GM21381 (cell line): ENCODE results near the gene GPR82.
"Not testable (repeated sequence)": the region's sequence is repeated elsewhere in the genome, so short reads cannot be mapped to it uniquely, and the experiment has no call there.

Experiments used
- ATAC-seq: cut with Tn5 transposase; IDR thresholded peaks from one replicate; pipeline ENCODE4 v1.9.1; 2021; ENCODE audit warnings: mild to moderate bottlenecking, moderate library complexity; ENCODE audit not compliant: unreplicated experiment

Gene GPR82, protein sequence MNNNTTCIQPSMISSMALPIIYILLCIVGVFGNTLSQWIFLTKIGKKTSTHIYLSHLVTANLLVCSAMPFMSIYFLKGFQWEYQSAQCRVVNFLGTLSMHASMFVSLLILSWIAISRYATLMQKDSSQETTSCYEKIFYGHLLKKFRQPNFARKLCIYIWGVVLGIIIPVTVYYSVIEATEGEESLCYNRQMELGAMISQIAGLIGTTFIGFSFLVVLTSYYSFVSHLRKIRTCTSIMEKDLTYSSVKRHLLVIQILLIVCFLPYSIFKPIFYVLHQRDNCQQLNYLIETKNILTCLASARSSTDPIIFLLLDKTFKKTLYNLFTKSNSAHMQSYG

DNA sequence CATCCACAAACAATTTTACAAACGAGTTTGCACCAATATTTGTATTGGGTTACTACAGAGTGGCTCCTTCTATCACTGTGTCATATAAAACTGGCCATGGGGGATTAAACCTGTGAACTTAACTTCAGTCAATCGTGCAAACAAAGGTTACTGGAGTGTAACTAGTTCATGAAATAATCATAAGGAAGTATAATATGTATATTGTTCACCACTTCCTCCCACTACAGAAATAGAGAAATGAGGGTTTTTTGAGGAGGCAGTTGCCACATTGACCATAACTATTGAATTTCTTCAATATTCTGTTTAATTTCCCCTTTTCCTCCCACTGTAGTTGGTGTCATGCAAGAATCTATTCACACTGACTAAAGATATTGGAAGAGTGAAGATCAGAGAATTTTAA is at the start of gene GPR82:
TSS of gene GPR82 (plus strand) at position 356 of the 400 bp plus-strand sequence. CDS start 2,846 bp downstream, outside the sequence.
- ATAC-seq = no peak

DNA sequence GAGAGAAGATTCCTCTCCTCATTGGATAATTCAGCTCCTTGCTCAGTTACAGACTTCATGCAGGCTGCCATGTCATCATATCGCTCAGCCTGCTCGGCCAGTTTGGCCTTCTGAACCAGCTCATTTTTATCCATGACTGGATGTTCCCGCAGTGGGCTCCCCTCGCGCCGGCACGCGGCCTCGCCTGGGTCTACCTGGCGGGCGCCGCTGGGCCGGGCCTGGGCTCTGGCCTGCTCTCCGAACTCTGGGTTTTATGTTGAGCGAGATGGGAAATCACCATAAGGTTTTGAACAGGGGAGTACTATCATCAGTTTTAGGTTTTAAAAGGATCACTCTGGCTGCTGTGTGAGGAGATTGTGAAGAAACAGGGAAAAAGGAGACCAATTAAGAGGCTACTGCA is 47.6 kb upstream of the GPR82 start:
- not testable (repeated sequence) for ATAC-seq

DNA sequence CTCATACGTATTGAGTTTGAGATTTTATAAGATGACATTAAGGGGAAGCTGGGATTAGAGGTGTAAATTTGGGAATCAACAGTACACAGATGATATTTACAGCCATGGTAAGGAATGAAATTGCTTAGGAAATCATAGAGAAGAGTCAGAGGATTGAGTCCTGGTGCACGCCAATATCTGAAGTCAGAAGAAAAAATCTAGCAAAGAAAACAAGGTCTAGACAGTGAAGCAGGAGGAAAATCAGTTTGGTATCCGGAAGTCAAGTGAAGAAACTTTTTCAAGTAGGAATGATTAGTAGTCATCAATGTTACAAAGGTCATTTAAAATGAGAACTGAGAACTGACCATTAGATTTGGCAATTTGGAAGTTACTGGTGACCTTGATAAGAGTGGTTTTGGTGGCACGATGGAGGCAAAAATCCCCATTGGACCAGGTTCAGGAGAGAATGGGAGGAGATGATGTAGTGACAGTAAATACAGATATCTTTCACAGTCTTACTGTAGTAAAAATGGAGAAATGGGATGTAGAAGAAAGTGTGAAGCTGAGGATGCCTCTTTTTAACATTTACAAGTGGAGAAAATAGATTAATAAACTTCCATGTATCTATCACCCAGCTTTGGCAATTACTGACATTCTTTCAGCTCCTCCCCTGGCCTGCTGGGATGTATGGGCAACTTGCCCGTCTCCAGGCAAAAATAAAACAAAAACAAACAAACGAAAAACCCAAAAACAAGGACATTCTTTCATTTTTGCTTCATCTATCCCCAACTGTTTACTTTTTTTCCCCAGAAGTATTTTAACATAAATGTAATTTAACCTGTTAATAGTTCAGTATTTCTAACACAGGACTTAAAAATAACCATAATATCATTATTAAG is 46.6 kb upstream of the GPR82 start:
- ATAC-seq = no peak

DNA sequence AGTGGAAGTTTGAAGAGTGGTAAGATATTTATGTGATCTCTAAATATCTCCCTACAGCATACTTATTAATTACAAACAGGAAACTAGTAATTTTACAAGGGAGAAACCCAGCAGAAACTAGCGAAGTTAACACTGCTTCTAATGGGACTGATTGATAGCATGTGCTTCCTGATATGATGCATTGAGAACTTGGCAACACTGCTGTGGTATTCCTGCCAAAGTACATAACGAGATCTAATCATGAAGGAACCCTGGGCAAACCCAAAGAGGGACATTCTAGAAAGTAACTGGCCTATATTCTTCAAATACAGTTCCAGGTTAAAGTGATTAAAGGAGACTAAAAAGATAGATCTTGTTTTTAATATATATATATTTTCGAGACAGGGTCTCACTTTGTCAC is 39.8 kb upstream of the GPR82 start:
- no peak for ATAC-seq

DNA sequence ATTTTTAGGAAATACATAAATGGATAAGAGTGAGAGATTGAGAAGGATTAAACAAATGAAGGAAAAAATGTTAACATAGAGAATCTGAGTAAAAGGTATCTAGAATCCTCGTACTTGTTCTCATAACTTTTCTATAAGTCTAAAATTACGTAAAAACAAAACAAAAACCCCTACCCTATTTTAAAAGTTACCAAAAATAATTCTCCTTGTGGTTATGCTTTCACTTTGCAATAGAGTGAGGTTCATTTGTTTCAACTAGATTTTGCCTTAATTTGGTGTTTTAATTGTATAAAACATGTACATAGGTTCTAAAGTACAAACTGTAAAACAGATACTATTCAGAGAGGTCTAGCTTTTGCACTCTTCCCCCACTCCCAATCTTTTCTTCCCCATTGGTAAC is 39.0 kb upstream of the GPR82 start:
- ATAC-seq = no peak

DNA sequence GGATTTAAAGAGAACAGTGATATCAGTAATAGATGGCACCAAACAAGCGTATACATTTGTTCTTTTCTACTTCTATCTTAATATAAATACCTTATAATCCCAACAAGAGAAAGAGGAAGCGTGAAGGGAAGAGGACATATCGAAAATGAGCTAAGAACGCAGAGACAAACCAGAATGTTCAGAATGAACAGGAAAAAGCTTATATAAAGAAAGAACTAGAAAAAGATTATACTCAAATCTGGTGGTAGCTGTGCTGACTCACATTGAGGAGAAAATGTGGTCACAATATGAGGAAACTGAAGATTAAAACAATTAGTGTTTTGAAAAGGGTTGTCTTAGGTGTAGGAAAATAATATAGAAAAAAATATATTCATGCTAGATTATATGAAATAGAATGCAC is 37.2 kb upstream of the GPR82 start:
- no peak for ATAC-seq

DNA sequence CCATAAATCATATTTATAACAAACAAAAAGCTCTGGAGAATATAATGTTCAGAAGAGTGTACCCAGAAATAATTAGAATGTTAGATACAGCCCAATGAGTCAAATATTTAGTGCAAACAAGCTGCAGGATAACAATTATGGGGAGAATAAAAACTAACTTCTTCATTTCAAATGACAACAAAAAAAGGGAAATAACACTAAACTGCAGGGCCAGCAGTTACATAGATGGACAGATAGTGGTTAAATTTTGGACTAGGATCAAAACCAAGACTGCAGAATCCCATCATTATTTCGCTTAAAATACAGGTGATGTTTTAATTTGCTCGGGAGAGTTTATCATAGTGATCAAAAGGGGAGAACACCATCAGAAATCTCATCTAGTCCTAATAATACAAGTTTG is 35.8 kb upstream of the GPR82 start:
- no peak for ATAC-seq

DNA sequence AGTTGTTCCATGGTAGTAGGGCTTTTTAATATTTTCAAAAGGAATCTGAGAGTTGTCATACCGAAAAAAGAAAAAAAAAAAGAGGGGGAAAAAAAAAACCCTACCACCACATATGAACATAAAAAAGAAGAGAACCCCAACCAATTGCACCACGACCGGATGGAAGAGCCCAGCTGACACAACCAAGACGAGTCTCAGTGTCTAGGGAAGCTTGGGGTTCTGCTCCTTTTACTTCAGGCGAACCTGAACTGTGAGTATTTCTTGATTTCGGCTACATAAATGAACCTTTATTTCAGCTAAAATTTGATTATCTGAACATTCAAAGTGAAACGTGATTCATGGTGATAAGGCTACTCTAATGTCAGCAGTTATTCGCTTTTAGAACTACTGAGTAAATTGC is 35.1 kb upstream of the GPR82 start, which contains the start of gene GPR34:
TSS of gene GPR34 (plus strand) at position 139 of the 400 bp plus-strand sequence. CDS start 6,661 bp downstream, outside the sequence.
- ATAC-seq = no peak

DNA sequence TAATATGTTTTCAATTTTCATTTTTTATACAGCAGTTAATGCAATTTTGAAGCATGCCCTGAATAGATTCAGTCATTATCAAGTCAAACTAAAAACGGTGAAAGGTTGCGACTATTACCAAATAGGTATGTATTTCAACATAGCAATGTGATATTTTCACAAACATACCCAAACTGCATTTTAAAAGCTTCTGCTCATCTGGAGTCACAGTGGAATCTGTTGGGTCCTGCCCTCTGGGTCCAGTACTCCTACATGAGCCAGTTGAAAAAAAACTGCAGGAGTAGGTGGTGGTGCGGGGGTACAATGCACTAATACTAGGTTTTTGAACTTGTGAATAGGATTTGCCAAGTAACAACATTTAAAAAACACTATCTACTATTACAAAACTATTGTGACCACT is 34.3 kb upstream of the GPR82 start:
- ATAC-seq = no peak

DNA sequence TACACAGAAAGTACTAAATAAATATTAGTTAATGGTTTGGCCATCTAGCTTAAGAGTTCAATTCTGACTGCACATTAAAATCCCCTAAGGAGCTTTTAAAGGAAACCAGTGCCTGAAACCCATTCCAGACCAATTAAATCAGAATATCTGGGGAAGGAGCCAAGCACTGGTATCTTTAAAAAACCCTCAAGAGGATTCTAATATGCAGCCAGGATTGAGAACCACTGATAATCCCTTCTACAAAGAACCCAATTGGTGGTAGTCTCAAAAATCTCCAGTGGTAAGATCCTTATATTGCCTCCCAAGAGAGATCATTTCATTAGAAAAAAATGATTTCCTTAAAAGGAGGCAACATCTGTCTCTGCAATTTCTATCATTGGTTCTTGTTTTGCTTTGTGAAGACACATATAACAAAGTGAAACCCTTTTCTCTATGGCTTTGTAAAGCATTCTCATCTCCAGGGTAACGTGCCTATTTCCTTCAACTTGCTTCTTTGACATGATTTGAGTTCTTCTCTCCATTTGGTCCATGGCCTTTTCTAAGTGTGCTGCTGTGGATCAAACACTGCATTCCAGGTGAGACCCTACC is 31.7 kb upstream of the GPR82 start:
- ATAC-seq = no peak

DNA sequence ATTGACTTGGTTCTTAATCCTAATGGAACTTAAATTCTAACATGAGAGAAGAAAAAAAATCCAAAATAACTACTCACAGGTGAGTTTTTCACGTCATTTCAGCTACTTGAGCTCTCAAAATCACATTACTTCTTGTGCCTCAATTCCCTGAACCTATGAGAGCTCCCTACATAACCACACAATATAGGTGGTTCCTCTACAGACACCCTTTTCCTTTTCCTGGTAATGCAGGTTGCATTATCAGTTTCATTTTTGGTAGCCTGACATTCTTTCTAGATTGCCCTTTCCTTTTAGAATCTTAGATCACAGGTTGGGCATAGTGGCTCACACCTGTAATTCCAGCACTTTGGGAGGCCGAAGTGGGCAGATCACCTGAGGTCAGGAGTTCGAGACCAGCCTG is 31.0 kb upstream of the GPR82 start:
- ATAC-seq = no peak

DNA sequence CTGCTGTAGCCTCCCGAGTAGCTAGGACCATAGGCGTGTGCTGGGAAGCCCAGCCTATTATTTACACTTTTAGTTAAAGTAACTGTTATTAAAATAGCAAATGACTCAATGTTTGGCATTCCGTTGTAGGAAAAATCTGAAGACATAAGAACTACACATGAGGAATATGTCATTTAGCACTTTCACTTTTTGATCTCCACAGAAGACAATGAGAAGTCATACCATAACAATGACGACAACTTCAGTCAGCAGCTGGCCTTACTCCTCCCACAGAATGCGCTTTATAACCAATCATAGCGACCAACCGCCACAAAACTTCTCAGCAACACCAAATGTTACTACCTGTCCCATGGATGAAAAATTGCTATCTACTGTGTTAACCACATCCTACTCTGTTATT is 28.6 kb upstream of the GPR82 start:
- ATAC-seq = no peak

DNA sequence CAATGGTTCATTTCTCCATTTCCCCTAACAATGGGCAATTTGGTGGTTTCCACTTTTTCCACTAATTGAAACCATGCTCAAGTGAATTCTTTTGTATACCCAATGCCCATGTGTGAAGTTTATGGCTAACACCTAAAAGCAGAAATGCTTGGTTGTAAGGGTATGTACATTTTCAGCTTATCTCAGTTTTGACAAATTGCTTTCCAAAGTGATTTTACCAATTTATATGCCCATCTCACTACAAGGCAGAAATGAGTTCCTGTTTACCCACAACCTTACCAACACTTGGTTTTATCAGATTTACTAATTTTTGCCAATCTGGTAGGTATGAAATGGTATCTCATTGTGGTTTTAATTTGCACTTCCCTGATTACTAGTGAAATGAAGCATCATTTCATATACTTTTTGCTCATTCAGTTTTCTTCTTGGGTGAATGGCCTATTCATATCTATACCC is 20.4 kb upstream of the GPR82 start:
- ATAC-seq = no peak

DNA sequence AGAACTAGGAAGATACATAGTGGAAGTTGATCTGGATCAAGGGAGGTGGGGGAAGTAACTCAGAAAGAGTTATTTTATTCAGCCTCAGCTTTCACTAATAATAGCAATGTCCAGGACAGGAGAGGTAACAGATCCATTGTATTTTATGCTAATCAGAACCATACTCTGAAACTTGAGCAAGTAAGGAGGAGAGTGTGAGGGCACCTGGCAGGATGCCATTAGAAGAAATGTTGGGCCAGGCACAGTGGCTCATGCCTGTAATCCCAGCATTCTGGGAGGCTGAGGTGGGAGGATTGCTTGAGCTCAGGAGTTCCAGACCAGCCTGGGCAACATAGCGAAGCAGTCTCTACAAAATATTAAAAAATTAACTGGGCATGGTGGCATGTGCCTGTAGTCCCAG is 18.9 kb upstream of the GPR82 start:
- no peak for ATAC-seq

DNA sequence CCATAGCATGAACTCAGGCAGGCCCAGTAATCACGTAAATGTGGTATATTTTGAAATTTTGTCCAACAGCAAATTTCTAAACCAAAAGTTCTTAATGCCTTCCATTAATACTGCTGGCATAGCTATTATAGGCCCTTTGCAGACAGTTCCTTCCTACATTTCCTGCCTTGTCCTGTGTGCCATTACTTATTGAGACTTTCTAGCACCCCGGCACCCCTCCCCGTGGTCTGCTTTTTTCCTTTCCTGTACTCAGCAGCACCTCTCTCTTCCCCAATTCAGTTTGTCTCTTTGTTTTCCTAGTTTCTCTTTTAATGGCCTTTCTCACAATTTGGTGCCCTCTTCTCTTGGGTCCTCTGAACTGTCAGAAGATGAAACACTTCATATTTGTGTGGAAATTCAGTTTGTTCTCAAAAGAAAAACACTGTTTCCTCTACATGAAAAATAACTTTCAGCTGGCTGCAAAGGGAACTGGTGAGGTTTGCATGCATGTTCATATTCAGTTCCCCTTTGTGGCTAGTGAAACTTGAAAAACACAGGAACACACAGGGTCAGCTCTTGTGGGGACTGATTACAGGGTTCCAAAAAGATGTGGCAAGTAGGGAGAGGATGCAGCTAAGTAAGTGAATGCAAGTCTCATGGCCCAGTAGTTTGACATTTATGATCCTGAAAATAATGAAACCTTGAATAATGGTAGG is 18.2 kb upstream of the GPR82 start:
- peak; percentile 84 for ATAC-seq

DNA sequence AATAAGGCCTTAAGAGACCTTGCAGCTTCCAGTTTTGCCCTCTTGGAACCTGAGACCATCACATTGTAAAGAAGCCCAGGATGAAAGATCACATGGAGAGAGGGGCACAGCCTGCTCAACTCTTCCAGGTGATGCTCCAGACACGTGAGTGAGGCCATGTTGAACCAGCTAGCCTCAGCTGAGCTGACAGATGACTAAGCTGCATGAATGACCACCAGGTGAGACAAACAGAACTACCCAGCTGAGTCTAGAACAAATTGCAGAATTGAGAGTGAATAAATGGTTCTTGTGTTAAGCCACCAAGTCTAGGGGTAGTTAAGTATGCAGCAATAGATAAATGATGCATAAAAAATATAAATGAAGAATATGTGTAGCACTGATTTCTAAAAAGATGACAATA is 16.8 kb upstream of the GPR82 start:
- ATAC-seq = no peak

DNA sequence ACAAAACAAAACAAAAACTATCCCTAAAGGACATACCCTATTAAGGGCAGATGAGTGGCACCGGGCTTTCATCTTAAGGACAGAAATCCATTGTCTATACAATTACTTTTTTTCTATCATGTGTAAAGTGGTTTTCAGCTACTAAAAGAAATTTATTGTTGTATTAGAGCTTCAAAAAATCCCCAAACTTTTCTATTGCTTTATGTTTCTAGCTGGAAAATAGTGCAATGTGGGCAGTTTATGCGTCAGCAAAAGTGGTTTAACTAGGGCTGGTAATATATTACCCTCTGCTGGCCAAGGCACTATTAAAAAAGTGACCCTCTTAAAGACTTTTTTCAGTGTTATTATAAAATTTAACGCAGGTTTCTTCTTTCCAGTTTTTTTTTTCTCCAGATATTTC is 15.5 kb upstream of the GPR82 start:
- ATAC-seq = no peak

DNA sequence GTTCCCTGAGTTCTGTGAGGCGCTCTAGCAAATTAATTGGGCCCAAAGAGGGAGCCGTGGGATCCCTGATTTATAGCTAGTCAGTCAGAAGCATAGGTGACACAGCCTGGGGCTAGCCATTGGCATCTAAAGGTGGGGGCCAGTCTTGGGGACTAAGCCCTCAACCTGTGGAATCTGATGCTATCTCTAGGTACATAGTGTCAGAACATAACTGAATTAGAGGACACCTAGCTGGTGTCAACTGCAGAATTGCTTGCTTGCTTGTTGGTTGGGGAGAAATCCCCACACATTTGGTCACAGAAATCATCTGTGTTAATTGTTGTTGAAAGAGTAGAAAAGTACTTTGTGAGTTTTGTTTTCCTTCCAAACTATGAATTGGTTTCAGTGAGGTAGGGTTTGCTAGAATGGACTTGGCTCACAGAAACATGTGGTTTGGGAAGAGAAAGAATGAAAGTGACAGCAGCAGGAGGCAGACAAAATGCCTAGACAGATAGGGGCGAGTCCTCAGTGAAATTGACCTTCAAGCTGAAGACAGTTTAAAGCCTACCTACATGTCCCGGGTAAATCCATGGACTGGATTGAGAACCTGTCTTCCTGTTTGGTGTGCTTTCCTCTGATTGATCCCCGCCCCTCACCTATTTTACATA is 12.8 kb upstream of the GPR82 start:
- no peak for ATAC-seq

DNA sequence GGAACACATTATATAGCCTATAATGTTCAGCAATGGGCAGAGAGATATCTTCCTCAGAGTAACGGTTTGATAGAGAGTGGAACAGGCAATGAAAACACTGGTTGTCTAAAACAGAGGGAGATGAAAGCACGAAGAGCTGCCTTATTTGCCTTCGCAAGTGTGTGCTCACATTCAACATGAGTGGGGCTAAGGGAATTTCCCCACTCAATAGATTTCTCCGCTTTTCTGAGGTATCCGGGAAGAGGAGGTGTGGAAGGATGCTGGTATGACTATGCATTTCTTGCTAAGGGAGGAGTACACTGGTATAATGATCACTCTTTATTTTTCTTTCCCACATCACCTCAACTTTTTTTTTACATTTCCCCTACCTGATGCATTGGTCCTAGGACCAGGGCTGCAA is 7.8 kb upstream of the GPR82 start:
- ATAC-seq = no peak

DNA sequence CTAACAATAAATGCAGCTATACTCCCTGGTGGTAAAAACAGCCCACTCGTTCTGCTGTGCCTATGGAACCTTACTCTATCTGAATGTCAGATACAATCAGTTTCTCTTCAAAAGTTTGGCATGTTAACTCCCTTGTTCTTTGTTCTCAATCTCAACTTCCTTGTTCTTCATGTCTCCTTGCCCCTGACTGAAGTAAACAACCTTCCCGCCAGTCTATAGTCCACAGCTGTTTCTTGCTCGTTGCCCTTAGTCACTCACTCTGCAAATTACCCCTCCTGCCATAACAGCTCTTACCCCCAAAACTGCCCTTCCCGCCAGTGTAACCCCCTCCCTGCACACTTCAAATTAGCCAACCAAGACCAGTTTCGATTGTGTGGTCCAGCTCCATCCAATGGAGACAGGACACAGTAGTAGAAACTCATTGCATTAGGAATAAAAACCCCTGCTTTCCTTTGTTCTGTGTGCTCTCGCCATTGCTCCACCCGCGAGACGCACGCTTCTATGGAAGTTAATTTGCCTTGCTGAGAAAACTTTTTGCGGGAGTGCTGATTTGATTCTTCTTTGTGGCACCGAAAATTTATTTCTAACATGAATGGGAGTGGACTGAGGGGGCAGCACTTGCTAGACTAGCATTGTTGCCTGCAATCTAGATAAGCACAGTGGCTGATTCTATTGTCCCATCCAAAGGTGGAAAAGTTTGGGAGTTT is 7.1 kb upstream of the GPR82 start:
- no peak for ATAC-seq
